ENCODE results near the gene ASTN2. TPM values are rescaled to one million over a fixed set of nuclear protein-coding genes. Genes with fewer than 3 reads are reported as not detected.

ASTN2 gene
- total and polyA plus RNA-seq, 12 donors: 1.9 to 11.1 (median 4.0) TPM

DNA sequence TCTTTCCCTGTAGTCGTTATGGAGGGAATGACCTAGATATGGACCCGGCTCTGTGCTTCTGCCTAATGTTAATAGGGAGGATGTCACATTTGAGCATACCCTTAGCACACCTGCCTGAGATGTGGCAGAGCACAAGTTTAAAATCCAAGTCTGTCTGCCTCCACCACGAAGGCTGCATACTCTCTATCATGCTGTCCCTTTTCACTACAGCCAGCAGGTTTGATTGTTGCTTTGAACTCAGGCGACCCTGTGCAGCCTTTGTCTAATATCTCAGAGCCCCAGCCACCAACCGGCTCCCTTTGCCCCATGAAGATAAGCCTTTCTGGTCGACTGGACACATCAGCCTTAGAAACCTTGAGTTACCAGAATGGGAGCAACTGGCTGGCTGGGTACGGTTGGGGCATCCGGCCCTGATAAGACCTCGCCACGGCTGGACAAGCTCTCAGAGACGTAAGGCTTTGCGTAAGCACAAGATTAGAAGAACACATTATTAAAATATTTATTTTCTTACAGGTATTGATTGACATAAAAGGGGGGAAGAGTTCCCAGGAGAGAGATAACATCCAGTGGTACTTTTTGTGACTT is 949.8 kb downstream of the ASTN2 start:
- TF ChIP-seq, protein P1, sequence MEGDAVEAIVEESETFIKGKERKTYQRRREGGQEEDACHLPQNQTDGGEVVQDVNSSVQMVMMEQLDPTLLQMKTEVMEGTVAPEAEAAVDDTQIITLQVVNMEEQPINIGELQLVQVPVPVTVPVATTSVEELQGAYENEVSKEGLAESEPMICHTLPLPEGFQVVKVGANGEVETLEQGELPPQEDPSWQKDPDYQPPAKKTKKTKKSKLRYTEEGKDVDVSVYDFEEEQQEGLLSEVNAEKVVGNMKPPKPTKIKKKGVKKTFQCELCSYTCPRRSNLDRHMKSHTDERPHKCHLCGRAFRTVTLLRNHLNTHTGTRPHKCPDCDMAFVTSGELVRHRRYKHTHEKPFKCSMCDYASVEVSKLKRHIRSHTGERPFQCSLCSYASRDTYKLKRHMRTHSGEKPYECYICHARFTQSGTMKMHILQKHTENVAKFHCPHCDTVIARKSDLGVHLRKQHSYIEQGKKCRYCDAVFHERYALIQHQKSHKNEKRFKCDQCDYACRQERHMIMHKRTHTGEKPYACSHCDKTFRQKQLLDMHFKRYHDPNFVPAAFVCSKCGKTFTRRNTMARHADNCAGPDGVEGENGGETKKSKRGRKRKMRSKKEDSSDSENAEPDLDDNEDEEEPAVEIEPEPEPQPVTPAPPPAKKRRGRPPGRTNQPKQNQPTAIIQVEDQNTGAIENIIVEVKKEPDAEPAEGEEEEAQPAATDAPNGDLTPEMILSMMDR (IDR thresholded peaks at IDR 0.05): no peak
- Histone ChIP-seq H3K27ac (no peak overlapping the region), H3K27me3 (no peaks in the 10 kb centered on the region), H3K36me3 (no peaks in the 10 kb centered on the region), H3K9me3 (no peaks in the 10 kb centered on the region), H3K4me1 (no peaks in the 10 kb centered on the region), H3K4me3 (no peak overlapping the region)
- DNase-seq (no peak), ATAC-seq (no peak)
- WGBS, 2 donors: 57 to 63% methylated on average over 12 of the region's 12 CpGs
- intact Hi-C loops (cut with DNase I): no loop called here

DNA sequence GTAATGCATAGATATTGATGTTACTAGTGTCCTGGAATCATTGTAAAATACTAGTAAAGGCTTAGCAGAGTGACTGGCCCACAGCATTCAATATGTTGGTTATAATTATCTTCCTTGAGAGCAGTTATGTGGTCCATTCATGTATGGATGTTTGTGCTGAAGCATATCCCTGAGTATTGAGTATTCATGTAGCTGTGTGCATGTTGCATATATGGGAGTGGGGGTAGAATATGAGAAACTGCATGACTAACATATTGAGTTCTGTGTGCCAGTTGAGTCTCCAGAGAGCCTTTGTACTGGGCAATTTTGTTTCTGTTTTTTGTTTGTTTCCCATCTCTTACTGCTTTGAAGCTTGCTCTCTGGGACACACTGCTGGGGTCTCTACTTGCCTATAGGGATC is 950.4 kb downstream of the ASTN2 start:
- ATAC-seq (no peak), DNase-seq (no peak)
- H3K9me3 ChIP-seq: no peaks in the 10 kb centered on the region
- no peak overlapping the region for H3K27ac ChIP-seq
- intact Hi-C loops (cut with DNase I): no loop called here
- H3K4me1 ChIP-seq: no peaks in the 10 kb centered on the region
- H3K36me3 ChIP-seq: no peaks in the 10 kb centered on the region
- no peak overlapping the region for H3K4me3 ChIP-seq
- TF ChIP-seq, protein P1 (IDR thresholded peaks at IDR 0.05): no peak
- no peaks in the 10 kb centered on the region for H3K27me3 ChIP-seq

DNA sequence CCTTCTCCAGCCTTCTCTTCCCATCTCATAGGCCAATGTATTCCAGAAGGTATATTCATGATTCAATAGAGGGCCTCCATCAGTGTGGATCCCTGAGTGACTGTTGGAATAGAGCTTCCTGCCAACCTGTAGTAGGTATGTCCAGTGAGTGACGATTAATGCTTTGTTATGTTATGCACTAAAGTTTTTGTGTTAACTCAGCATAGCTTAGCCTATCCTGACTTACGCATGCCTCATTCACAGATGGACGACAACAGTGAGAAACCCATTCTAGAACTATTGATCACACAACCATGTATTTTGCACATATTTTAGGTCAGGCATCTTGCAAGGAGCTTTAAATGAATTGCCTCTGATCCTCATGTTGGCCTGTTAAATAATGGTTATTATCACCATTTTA is 953.2 kb downstream of the ASTN2 start:
- Histone ChIP-seq H3K4me1 (no peaks in the 10 kb centered on the region), H3K9me3 (peaks cover 0 to 13% (median 5%) of the 10 kb centered on the region in 11 donors), H3K36me3 (no peaks in the 10 kb centered on the region), H3K27ac (no peak overlapping the region), H3K4me3 (no peak overlapping the region), H3K27me3 (no peaks in the 10 kb centered on the region)
- TF ChIP-seq, protein P1 (IDR thresholded peaks at IDR 0.05): no peak
- intact Hi-C loops (cut with DNase I): no loop called here
- 97 to 100% methylated on average over 3 of the region's 3 CpGs for WGBS, 2 donors
- no peak for DNase-seq
- ATAC-seq: no peak

DNA sequence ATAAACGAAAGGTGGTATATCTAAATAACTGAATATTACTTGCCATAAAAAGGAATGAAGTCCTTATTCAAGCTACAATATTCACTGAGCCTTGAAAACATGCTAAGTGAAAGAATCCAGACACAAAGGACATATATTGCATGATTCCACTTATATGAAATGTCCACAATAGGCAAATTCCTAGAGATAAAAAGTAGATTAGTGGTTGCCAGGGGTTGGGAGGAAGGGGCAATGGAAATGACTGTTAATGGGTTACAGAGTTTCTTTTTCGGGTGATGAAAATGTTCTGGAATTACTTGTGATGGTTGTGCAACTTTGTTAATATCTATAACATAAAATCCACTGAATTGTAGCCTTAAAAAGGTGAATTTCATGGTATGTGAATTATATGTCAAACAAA is 954.8 kb downstream of the ASTN2 start:
- no peaks in the 10 kb centered on the region for H3K36me3 ChIP-seq
- DNase-seq (no peak), ATAC-seq (no peak)
- WGBS, 2 donors: 81 to 85% methylated on average over 2 of the region's 2 CpGs
- no peak overlapping the region for H3K27ac ChIP-seq
- no peak overlapping the region for H3K4me3 ChIP-seq
- H3K27me3 ChIP-seq: no peaks in the 10 kb centered on the region
- TF ChIP-seq, protein P1 (IDR thresholded peaks at IDR 0.05): no peak
- intact Hi-C loops (cut with DNase I): no loop called here
- H3K4me1 ChIP-seq: no peaks in the 10 kb centered on the region
- H3K9me3 ChIP-seq: peaks cover 0 to 21% (median 5%) of the 10 kb centered on the region in 11 donors
